ENCODE results near the gene SULT1C2.
"Not testable (repeated sequence)": the region's sequence is repeated elsewhere in the genome, so short reads cannot be mapped to it uniquely, and the experiment has no call there.

The SULT1C2 gene

DNA sequence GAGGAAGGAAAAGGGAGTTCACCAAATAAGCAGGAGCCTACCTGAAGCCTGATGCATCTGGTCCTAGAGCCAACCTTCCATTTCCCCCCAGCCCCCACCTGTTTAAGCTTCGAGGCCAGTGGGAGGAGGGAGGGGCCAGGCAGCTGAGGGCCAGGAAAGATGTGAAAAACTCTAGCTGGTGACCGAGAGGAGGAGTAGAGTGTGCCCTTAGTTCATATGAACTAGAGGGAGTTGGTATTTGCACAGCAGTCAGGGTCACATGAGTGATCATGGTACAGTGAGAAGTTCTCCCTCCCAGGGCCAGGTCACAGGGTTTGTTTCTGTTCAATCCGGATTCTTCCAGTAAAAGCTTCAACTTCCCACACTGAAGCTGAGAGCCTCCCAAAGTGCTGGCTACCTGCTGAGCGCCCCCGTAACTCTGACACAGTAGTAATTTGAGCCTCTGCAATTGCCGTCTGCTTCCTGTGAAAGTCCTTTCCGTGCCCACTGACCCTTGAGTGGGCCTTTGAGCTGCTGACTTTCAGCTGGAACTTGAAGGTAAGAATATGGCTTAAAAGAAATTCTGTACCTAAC is at the start of gene SULT1C2:
Gene SULT1C2 (plus strand): TSS at position 362 of the 573 bp plus-strand sequence. CDS start 4,773 bp downstream, outside the sequence.
- no peak for DNase-seq

GRCh38 chr2:108239786-108240185 is 48.9 kb upstream of the SULT1C2 start, which contains the start of gene SULT1C3:
TSS of gene SULT1C3 (plus strand) at chr2:108239968. CDS start at chr2:108247195, 7,227 bp downstream.
- no peak for DNase-seq

- no peak for DNase-seq
Observed at GRCh38 chr2:108240966-108241365, 47.7 kb upstream of the SULT1C2 start.

GRCh38 chr2:108243566-108243965 is 45.1 kb upstream of the SULT1C2 start:
- no peak for DNase-seq

GRCh38 chr2:108244667-108245414 is 43.9 kb upstream of the SULT1C2 start:
- no peak for DNase-seq

- no peak for DNase-seq
Observed at GRCh38 chr2:108253106-108253505, 35.6 kb upstream of the SULT1C2 start.

DNA sequence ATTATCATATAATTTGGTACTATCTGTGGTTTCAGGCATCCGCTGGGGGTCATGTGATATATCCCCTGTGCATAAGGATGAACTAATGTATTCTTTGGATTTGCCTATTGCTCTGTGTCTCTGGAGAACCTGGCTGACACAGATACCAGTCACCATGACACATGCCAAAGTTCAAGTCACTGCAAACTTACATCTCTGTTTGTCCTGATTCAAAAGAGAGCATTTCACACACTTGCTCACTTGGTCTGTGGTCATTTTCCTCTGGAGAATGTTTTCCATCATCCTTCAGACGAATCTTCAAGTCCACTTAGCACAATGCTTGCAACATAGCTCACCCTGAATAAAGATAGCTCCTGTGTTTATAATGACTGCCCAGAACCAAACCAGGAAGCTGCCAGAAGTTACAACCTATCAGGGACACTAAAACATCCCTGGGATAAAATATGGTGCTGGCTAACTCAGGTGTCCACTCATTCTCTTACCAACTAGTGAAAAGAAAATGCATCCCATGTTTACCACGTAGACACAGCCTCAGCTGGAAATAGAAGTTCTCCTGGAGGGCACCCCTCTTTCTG is 30.9 kb upstream of the SULT1C2 start:
- DNase-seq, result no peak

- DNase-seq, result no peak
Observed at GRCh38 chr2:108260773-108261172, 27.9 kb upstream of the SULT1C2 start.

- DNase-seq, result no peak
Observed at GRCh38 chr2:108262036-108262435, 26.7 kb upstream of the SULT1C2 start.

DNA sequence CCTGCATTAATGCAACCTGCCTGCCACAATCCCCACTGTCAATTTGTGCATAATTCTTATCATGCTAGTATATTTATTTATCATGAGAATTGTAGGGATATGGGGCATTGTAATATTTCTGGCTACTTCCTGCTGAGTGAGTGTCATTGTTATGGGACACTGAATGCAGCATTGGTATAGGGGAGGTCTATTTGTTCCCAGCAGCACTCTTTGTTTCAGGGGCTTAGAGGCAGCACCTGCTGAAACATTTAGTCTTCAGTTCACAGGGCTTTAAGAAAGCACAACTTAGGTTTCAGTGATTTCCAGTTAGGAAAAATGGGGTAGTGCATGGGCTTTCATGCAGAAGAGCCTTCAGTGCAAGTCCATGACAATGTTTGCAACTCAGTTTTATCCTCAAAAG is 25.3 kb upstream of the SULT1C2 start:
- no peak for DNase-seq

DNA sequence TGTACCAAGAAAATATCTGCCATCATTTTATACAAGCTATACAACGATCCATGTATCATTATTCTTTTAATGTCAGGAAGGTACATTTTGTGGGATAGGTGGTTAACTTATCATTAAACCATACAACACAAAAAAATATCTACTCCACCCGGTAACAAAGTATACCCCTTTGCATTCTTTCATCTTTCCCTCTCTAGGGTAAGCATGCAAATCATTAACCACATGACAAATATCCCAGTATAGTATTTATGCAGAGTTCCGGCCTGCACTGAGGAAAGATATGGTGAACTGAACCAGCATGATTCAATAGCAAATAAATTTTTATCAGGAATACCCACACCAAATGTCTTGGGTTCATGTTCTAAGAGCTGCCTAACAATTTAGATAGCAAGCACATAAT is 22.5 kb upstream of the SULT1C2 start:
- no peak for DNase-seq

- DNase-seq, result no peak
Observed at GRCh38 chr2:108267101-108267500, 21.6 kb upstream of the SULT1C2 start.

DNA sequence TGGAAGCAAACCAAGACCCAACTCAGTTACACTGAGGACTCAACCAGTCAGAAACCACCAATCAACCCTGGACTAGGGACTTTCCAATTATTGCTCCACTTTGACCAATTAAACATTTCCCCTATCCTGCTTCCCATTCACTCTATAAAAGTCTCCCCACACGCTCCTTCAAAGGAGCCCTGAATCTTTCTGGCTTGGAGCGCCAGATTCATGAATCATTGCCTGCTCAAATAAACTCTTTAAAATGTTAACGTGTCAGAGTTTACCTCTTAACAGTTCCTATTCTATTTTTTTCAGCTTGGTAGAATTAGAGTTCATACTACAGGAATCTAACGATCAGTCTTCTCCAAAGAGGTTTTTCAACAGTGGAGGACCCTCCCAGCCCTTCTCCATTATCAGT is 20.7 kb upstream of the SULT1C2 start:
- DNase-seq, result no peak

DNA sequence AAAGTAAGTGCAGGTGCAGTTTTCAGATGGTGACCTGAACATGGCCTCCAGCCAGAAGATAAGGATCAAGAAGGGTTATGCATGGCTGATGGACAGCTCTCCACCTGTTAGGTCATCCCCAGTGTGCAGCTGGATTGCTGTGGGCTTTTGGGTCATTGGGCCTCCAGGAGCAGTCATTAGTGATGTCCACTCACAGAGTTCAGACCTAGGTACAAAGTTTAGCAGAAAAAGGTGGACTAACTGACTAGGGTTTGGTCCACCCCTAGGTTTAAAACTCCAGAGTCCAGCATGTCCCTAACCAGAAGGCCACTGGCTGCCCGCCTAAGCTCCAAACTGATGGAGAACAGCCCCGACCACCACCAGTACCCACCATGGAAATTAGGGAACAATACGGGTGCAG is 18.3 kb upstream of the SULT1C2 start:
- DNase-seq, result no peak

DNA sequence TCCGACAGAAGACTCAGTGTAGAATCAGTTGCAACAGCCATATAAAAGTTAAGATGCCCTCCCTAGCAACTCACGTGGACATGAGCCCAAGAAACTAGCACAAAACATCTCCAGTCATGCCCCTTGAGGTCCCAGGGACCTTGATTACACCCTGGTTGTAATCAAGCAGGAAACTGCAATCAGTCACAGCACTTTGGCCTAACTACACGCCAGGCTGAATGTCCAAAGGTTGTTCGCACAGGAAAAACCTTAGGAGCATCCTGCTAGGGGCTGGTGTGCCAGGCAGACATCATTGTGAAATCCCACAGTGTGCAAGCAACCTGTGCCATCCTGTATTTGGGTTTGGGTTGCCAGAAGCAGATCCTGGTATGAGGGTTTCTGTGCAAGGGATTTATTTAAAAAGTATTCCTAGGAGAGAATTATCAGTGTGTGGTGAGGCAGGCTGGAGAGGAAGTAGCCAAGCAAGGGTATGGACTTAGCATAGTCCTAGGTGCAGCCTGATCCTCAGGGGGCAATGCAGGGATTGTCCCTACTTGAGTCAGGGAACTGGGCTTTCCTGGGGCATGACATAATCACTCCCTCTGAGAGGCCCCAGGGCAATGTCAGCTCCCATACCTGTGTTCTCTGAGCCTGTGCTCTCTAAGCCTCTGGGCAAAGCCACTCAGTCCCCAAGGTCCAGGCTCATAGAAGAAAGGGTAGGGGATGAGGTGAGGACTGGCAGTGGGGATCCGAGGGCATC is 17.8 kb upstream of the SULT1C2 start:
- no peak for DNase-seq

DNA sequence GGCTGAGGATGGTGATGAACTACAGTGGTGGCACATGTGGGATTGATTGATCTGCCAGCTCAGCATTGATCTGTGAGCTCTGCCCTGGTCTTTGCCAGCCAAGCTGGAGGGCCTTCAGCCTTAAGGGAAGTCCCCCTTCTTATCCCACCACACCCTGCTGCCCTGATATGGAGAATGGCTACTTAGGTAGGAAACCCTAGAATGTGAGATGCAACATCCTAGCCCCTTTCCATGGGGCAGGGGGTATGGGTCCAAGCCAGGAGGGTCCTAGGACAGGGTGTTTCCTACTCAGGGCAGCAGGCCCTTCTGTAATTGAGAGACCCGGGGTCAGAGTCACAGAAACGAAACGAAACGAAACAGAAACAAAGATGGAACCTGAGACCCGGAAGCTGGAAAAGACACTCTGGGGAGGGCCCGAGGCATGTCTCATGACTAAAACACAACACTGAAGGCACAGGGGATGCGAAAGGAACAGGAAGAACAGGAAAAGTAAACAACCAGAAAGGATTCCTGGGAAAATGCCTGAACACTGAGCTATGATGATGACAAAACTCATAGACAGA is 16.9 kb upstream of the SULT1C2 start:
- no peak for DNase-seq

DNA sequence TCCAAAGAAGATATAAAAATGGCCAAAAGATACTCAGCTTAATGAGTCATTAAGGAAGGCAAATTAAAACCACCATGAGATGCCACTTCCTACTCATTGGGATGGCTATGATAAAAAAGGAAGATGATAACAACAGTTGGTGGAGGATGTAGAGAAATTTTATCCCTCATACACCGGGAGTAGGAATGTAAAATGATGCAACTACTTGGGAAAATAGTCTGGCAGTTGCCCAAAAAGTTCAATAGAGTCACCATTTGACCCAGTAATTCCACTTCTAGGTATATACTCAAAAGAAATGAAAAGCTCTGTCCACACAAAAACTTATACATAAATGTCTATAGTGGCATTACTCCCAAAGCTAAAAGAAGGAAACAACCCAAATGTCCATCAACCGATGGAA is 10.1 kb upstream of the SULT1C2 start:
- no peak for DNase-seq

DNA sequence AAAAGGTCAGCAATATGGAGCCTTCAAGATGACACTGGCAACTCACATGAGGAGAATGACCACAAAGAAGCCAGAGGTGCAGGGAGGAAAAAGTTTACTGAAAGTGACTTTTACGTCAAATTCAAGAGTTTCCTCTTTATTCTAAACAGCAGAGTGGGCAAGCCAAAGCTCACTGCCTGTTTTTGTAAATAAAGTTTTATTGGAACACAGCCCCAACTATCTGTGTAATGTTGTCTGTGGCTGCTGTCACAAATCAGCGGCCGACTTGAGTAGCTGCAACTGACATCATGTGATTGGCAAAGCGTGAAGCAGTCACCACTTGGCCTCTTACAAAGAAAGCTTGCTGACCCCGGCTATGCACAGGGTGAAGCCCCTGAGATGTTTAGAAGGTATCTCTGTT is 9.2 kb upstream of the SULT1C2 start:
- no peak for DNase-seq

DNA sequence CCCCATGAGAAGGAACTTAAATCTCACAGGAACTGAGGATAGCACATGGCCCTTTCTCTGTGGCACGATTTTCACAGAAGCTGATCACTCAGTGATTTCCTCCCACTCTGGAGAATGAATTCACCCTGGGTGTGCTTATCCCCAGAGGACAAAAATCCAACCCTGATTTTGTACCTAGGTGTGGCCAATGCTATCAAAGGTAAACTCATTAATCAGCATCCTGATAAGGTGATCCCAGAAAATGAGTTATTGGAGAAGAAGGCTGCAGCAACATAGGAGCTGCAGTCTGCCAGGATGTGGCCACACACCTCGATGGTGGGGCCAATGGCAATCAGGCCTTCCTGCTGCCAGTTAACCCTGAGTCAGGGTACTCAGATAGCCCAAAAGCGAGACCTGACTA is 8.2 kb upstream of the SULT1C2 start:
- DNase-seq, result no peak

GRCh38 chr2:108284566-108284965 is 4.1 kb upstream of the SULT1C2 start:
- DNase-seq, result not testable (repeated sequence)

DNA sequence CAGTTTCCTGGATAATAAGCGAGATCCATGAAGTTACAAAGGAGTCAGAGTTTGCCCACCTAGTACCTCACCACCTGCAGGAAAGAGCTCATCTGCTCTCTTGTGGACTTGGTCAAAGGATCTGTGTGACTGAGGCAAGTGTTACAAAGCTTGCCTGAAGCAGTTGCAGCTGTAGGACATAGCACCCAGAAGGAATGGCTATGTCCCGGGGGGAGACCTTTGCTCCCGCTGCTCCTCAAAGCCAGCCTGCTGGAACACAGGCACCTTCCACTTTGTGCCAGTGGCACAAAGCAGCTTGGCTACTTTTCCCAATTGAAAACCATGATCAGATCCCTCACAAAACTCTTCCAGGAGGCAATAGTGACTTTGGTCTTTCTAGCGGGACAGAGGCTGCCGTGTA is 3.1 kb upstream of the SULT1C2 start:
- DNase-seq, result no peak

GRCh38 chr2:108287169-108287568 is 1.5 kb upstream of the SULT1C2 start:
- no peak for DNase-seq

DNA sequence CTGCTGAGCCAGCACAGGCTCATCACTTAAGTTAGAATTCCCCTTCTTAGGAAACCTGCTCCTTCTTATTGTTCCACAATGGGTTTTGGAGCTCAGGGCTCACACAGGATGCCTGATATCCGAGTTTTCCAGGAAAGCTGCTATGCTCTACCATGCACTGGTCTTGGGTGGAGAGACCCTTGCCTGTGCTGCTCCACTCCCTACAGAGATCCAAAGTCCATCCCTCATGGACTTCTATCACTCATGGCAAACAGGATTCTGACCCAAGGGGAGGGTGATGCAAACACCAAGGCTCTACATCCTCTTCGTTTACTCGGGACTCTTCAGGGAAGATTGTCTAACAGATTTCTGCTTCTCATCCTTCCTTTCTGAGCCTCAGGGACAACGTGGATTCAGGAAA is 5.2 kb downstream of the SULT1C2 start:
- no peak for DNase-seq
